ENCODE results near the gene EN1. TPM values are rescaled to one million over a fixed set of nuclear protein-coding genes. Genes with fewer than 3 reads are reported as not detected.

The EN1 gene
- total RNA-seq, 1 experiment from 2014 or later = not detected

DNA sequence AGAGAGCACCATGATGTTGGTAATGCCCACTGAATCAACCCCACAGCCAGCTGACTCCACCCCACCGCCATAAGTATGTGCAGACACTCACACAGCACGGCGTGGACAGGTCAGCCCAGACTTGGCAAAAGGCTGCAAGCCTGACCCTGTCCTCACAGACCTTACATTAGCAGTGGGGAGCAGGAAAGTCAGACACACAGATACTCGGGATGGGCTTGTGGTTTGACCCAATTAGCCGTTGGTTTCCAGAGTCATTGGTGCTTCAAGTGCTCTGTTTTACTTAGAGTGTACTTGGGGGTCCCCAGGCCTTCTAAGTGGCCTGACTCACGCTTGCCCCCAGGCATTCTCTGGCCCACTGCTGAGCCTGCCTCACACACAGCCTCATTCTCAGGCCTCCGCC, 36.7 kb downstream of the EN1 start:
- Histone ChIP-seq H3K4me3 (replicated peaks in 1 of 2; ENCODE audit: low read depth in 1 of 2, low read length in 2 of 2) (no peak overlapping the region), H3K9ac (ENCODE audit: low read length) (no peak overlapping the region), H3K36me3 (ENCODE audit: control insufficient read depth in 1 of 2, insufficient read depth in 2 of 2, low read length in 2 of 2) (no peaks in the 10 kb centered on the region), H2AFZ (ENCODE audit: low read depth, low read length, poor library complexity, severe bottlenecking) (no peak overlapping the region), H3K27me3 (ENCODE audit: insufficient read depth, low read length) (peaks cover 21% of the 10 kb centered on the region; the same call in 1 of the 2 replicates), H3K27ac (ENCODE audit: low read depth, low read length) (no peak overlapping the region), H3K9me3 (ENCODE audit: control insufficient read depth in 1 of 2, insufficient read depth in 1 of 2, low read depth in 1 of 2, low read length in 2 of 2) (no peaks in the 10 kb centered on the region), H3K4me2 (ENCODE audit: low read length) (no peak overlapping the region), H3K9me2 (ENCODE audit: insufficient read depth) (no peaks in the 10 kb centered on the region), H4K20me1 (ENCODE audit: insufficient read depth) (no peaks in the 10 kb centered on the region), H3K79me2 (ENCODE audit: insufficient read depth, low read length) (no peaks in the 10 kb centered on the region), H3K4me1 (ENCODE audit: control insufficient read depth in 1 of 2, insufficient read depth in 2 of 2, low read length in 2 of 2) (no peaks in the 10 kb centered on the region)
- intact Hi-C loops (cut with micrococcal nuclease) = no loop called here
- BruUV-seq (replicated peaks) = no TSS peak
- ATAC-seq = no peak
- TF ChIP-seq SRF (IDR thresholded peaks at IDR 0.05; ENCODE audit: low read depth) (no peak), YY1 (IDR thresholded peaks at IDR 0.05; ENCODE audit: extremely low read depth, insufficient replicate concordance, low read depth, low read length) (no peak), EGR1 (IDR thresholded peaks at IDR 0.05; ENCODE audit: low read depth) (no peak), FOSL1 (IDR thresholded peaks at IDR 0.05; ENCODE audit: low read depth) (no peak), REST (IDR thresholded peaks at IDR 0.05; ENCODE audit: low read depth) (no peak), RAD21 (IDR thresholded peaks at IDR 0.05; ENCODE audit: low read depth) (no peak), JUND (IDR thresholded peaks at IDR 0.05) (no peak), CEBPB (IDR thresholded peaks at IDR 0.05; ENCODE audit: low read depth) (no peak), EZH2 (IDR thresholded peaks at IDR 0.05) (no peak), POLR2AphosphoS5 (IDR thresholded peaks at IDR 0.05; ENCODE audit: low read depth, low read length) (no peak), SP1 (IDR thresholded peaks at IDR 0.05; ENCODE audit: low read depth) (no peak), ZFX (IDR thresholded peaks at IDR 0.05) (no peak), TCF7L2 (IDR thresholded peaks at IDR 0.05; ENCODE audit: borderline replicate concordance, extremely low read depth, insufficient read depth, insufficient read length) (no peak), ZNF274 (IDR thresholded peaks at IDR 0.05; ENCODE audit: low read depth, low read length) (no peak), EZH2phosphoT487 (IDR thresholded peaks at IDR 0.05; ENCODE audit: borderline replicate concordance) (no peak), CBX3 (IDR thresholded peaks at IDR 0.05; ENCODE audit: low read depth) (no peak)
- TF ChIP-seq, protein P1, sequence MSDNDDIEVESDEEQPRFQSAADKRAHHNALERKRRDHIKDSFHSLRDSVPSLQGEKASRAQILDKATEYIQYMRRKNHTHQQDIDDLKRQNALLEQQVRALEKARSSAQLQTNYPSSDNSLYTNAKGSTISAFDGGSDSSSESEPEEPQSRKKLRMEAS (IDR thresholded peaks at IDR 0.05) = no peak
- TF ChIP-seq, protein P2, sequence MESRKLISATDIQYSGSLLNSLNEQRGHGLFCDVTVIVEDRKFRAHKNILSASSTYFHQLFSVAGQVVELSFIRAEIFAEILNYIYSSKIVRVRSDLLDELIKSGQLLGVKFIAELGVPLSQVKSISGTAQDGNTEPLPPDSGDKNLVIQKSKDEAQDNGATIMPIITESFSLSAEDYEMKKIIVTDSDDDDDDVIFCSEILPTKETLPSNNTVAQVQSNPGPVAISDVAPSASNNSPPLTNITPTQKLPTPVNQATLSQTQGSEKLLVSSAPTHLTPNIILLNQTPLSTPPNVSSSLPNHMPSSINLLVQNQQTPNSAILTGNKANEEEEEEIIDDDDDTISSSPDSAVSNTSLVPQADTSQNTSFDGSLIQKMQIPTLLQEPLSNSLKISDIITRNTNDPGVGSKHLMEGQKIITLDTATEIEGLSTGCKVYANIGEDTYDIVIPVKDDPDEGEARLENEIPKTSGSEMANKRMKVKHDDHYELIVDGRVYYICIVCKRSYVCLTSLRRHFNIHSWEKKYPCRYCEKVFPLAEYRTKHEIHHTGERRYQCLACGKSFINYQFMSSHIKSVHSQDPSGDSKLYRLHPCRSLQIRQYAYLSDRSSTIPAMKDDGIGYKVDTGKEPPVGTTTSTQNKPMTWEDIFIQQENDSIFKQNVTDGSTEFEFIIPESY (IDR thresholded peaks at IDR 0.05; ENCODE audit: extremely low read depth, insufficient replicate concordance, low read length) = no peak
- TF ChIP-seq, protein P3, sequence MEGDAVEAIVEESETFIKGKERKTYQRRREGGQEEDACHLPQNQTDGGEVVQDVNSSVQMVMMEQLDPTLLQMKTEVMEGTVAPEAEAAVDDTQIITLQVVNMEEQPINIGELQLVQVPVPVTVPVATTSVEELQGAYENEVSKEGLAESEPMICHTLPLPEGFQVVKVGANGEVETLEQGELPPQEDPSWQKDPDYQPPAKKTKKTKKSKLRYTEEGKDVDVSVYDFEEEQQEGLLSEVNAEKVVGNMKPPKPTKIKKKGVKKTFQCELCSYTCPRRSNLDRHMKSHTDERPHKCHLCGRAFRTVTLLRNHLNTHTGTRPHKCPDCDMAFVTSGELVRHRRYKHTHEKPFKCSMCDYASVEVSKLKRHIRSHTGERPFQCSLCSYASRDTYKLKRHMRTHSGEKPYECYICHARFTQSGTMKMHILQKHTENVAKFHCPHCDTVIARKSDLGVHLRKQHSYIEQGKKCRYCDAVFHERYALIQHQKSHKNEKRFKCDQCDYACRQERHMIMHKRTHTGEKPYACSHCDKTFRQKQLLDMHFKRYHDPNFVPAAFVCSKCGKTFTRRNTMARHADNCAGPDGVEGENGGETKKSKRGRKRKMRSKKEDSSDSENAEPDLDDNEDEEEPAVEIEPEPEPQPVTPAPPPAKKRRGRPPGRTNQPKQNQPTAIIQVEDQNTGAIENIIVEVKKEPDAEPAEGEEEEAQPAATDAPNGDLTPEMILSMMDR (IDR thresholded peaks at IDR 0.05 in 2 of 3, conservative IDR thresholded peaks at IDR 0.05 in 1 of 3; ENCODE audit: borderline replicate concordance in 1 of 3, insufficient read depth in 1 of 3, low read depth in 2 of 3, low read length in 2 of 3) = no peak
- TF ChIP-seq, protein P4, sequence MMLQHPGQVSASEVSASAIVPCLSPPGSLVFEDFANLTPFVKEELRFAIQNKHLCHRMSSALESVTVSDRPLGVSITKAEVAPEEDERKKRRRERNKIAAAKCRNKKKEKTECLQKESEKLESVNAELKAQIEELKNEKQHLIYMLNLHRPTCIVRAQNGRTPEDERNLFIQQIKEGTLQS (IDR thresholded peaks at IDR 0.05) = no peak
- ChIA-PET RAD21 (ENCODE audit: low non-redundant PET in 1 of 2, low total read pairs in 2 of 2, uncharacterized antibody in 2 of 2, unreplicated experiment in 2 of 2) (no interaction called here), POLR2A (no interaction called here), CTCF (no interaction called here)
- DNase-seq (ENCODE audit: low read depth, low spot score) = no peak
